Measurements from ENCODE around the gene TIMD4. TPM values are rescaled to one million over a fixed set of nuclear protein-coding genes. Genes with fewer than 3 reads are reported as not detected.

Gene TIMD4
- total and polyA plus RNA-seq, 9 of the 15 experiments (the other 6 are each of a cell fraction or from before 2014, with no cell fraction given) = not detected

GRCh38 chr5:156971848-156972525 is 9.0 kb upstream of the TIMD4 start (continued):
- TF ChIP-seq TCFL5 (CRISPR knock-in tag; conservative IDR thresholded peaks at IDR 0.05) (no peak), KDM1A (IDR thresholded peaks at IDR 0.05) (no peak), PRMT5 (CRISPR knock-in tag; IDR thresholded peaks at IDR 0.05) (no peak), SMAD3 (CRISPR knock-in tag; conservative IDR thresholded peaks at IDR 0.05) (no peak), LEF1 (IDR thresholded peaks at IDR 0.05) (no peak), EP400 (IDR thresholded peaks at IDR 0.05) (no peak)
- TF ChIP-seq, protein P1, sequence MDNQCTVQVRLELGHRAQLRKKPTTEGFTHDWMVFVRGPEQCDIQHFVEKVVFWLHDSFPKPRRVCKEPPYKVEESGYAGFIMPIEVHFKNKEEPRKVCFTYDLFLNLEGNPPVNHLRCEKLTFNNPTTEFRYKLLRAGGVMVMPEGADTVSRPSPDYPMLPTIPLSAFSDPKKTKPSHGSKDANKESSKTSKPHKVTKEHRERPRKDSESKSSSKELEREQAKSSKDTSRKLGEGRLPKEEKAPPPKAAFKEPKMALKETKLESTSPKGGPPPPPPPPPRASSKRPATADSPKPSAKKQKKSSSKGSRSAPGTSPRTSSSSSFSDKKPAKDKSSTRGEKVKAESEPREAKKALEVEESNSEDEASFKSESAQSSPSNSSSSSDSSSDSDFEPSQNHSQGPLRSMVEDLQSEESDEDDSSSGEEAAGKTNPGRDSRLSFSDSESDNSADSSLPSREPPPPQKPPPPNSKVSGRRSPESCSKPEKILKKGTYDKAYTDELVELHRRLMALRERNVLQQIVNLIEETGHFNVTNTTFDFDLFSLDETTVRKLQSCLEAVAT (IDR thresholded peaks at IDR 0.05) = no peak

- Histone ChIP-seq H3K36me3 (ENCODE audit: control insufficient read depth, insufficient read depth, low read length) (no peaks in the 10 kb centered on the region), H3K4me1 (replicated peaks in 1 of 2; ENCODE audit: control insufficient read depth in 2 of 2, insufficient read depth in 2 of 2, low read length in 2 of 2) (no peaks in the 10 kb centered on the region), H4K20me1 (replicated peaks; ENCODE audit: control insufficient read depth, insufficient read depth, low read length) (no peaks in the 10 kb centered on the region), H2AFZ (ENCODE audit: low read depth, low read length) (no peak overlapping the region), H3K79me2 (ENCODE audit: control insufficient read depth, insufficient read depth, low read length) (no peaks in the 10 kb centered on the region), H3K4me3 (no peak overlapping the region), H3K9ac (ENCODE audit: insufficient read depth in 1 of 2, low read depth in 2 of 2, low read length in 2 of 2) (no peak overlapping the region), H3K9me3 (replicated peaks; ENCODE audit: control insufficient read depth, insufficient read depth, low read depth, low read length) (no peaks in the 10 kb centered on the region), H3K9me1 (ENCODE audit: control insufficient read depth, insufficient read depth, low read length) (no peaks in the 10 kb centered on the region), H3K27ac (ENCODE audit: extremely low read depth, low read depth, low read length) (no peak overlapping the region), H3K4me2 (ENCODE audit: insufficient read depth, low read length) (no peak overlapping the region), H3K27me3 (ENCODE audit: control insufficient read depth in 2 of 2, insufficient read depth in 2 of 2, low read length in 2 of 2) (no peaks in the 10 kb centered on the region)
- ChIA-PET CTCF (ENCODE audit: low intra/inter-chr PET ratio) (no interaction called here), POLR2A (no interaction called here)
- no TSS peak for BruUV-seq (replicated peaks)
- intact Hi-C loops (cut with micrococcal nuclease) = no loop called here
- in situ Hi-C loops (cut with MboI) = no loop called here
- DNase-seq (ENCODE audit: extremely low read depth in 1 of 4, low spot score in 3 of 4) (no peak), ATAC-seq (no peak), FAIRE-seq (no peak)
- 6% methylated on average over 3 of the region's 3 CpGs for WGBS (ENCODE audit: insufficient coverage, low coverage, missing lambda C conversion rate)
- TF ChIP-seq, protein P2, sequence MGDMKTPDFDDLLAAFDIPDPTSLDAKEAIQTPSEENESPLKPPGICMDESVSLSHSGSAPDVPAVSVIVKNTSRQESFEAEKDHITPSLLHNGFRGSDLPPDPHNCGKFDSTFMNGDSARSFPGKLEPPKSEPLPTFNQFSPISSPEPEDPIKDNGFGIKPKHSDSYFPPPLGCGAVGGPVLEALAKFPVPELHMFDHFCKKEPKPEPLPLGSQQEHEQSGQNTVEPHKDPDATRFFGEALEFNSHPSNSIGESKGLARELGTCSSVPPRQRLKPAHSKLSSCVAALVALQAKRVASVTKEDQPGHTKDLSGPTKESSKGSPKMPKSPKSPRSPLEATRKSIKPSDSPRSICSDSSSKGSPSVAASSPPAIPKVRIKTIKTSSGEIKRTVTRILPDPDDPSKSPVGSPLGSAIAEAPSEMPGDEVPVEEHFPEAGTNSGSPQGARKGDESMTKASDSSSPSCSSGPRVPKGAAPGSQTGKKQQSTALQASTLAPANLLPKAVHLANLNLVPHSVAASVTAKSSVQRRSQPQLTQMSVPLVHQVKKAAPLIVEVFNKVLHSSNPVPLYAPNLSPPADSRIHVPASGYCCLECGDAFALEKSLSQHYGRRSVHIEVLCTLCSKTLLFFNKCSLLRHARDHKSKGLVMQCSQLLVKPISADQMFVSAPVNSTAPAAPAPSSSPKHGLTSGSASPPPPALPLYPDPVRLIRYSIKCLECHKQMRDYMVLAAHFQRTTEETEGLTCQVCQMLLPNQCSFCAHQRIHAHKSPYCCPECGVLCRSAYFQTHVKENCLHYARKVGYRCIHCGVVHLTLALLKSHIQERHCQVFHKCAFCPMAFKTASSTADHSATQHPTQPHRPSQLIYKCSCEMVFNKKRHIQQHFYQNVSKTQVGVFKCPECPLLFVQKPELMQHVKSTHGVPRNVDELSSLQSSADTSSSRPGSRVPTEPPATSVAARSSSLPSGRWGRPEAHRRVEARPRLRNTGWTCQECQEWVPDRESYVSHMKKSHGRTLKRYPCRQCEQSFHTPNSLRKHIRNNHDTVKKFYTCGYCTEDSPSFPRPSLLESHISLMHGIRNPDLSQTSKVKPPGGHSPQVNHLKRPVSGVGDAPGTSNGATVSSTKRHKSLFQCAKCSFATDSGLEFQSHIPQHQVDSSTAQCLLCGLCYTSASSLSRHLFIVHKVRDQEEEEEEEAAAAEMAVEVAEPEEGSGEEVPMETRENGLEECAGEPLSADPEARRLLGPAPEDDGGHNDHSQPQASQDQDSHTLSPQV (IDR thresholded peaks at IDR 0.05) = no peak
- TF ChIP-seq ZEB2 (IDR thresholded peaks at IDR 0.05) = no peak
- TF ChIP-seq TARDBP (IDR thresholded peaks at IDR 0.05) = no peak
- TF ChIP-seq PRDM10 (IDR thresholded peaks at IDR 0.05; ENCODE audit: partially characterized antibody) = no peak
Observed at GRCh38 chr5:156971415-156971814, 8.4 kb upstream of the TIMD4 start.
